ENCODE measurements around the gene SMIM36.
"Not testable (repeated sequence)": the region's sequence is repeated elsewhere in the genome, so short reads cannot be mapped to it uniquely, and the experiment has no call there.

The SMIM36 gene

DNA sequence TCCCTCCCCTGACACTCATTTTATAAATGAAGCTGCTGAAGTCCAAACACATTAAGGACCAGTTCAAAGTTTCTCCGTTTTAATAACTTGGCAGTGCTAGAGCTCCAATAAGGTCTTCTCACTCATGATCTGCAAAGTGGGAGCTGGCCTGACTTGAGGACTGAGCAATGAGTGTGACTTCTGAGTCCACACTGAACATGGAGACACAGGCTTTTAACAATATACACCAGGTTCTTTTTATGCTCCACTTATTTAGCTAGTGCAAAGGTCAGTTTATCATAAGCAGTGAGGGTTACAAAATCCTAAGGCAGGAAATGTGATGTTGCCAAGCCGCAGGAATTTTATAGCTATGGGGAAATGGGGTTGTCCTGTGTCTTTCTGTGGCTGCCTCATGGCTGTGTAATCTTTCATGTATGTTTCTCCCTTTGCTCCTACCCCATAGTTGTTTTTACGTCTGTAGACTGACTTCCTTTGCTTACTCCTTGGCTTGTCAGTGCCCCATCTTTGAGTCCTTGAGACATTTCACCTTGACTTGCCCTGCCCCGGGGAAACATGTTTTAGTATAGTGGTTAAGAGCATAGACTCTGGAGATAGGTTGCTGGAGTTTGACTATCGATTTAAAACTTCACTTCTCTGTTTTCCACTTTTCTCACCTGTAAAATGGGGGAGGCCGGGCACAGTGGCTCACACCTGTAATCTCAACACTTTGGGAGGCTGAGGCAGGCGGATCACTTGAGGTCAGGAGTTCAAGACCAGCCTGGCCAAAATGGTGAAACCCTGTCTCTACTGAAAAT lies 77.4 kb downstream of the SMIM36 start:
- no peak for DNase-seq

- DNase-seq = peak; percentile 18
Measured at GRCh38 chr17:55433029-55433628, 78.1 kb downstream of the SMIM36 start.

GRCh38 chr17:55432358-55433028 lies 78.8 kb downstream of the SMIM36 start:
- DNase-seq = no peak

- not testable (repeated sequence) for DNase-seq
Measured at GRCh38 chr17:55431914-55432313, 79.3 kb downstream of the SMIM36 start.

GRCh38 chr17:55430541-55431288 lies 80.5 kb downstream of the SMIM36 start:
- no peak for DNase-seq

GRCh38 chr17:55427587-55427882 lies 83.7 kb downstream of the SMIM36 start:
- no peak for DNase-seq

- no peak for DNase-seq
Measured at GRCh38 chr17:55426851-55427586, 84.2 kb downstream of the SMIM36 start.

DNA sequence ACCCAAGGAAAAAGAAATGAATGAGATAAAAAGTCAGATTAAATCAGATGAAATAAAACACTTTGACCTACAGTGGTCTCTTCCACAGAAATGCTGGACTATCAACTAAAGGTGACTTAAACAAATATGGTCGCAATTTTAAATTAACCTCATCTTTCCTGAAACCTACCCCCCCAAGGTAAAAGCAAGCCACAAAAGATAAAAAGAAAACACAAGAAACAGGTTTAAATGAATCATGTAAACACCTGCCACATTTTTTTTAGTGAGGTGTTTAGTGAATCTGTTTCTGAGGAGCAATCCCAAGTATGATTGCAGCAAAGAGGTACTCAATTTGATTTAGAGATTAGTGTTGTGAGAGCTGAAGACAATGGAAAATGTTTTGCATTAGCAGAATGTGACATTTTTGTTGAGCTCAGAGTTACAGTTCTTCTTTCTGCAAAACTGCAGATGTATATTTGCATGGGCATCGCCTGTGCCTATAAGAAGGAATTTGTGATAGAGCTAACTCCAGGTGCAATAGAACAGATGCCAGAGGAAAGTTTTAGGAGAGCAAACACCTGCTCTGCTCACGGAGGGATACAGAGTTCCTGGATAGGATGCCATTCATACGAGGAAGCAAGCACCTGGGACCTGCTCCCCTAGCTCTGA lies 86.2 kb downstream of the SMIM36 start:
- no peak for DNase-seq

GRCh38 chr17:55423535-55423934 lies 87.7 kb downstream of the SMIM36 start:
- DNase-seq = no peak

DNA sequence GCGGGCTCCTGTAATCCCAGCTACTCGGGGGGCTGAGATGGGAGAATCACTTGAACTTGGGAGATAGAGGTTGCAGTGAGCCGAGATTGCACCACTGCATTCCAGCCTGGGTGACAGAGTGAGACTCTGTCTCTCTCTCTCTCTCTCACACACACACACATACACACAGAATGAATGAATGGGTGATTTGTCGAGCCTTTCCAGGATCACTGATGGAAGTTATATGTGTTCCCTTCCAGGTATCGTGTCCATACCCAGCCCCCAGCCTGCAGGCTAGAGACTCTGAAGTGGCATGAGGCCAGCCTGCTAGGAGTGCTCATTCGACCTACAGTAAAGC lies 88.5 kb downstream of the SMIM36 start:
- DNase-seq = not testable (repeated sequence)

- DNase-seq = no peak
Measured at GRCh38 chr17:55421179-55421934, 89.9 kb downstream of the SMIM36 start, which contains the start of gene MMD. MMD (minus strand) TSS chr17:55421835; CDS start chr17:55421695, 140 bp downstream.

GRCh38 chr17:55420776-55421178 lies 90.5 kb downstream of the SMIM36 start:
- peak; percentile 14 for DNase-seq

DNA sequence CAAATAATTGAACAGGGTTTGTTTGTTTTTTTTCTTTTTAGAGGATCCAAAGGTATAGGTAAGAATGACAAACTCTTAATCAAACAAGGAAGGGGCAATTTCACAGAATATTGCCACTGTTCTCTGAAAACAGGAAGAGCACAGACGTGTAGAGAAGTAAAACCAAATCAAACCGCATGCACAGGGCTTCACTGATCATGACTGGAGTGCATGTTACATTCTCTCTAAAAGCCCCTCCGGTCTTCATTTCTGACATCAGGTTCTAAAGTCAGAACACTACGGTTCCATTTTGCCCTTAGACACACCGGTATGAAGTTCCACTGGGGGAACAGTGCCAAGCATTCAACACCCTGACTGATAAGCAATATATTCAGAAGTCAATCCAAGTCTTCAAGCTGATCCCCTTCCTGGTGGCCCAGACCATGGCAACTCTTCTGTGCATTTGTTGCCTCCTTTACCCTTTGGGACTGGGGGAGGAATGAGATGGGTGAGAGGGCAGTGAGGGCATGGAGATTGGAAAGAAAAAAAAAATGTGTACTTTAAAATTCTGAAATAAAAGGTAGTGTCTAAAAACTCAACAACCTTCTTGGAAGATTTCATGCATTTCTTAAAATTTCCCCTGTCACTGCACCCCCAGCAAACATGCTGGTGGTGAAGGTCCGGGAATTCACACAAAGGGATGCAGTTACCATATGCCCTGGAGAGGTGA lies 91.0 kb downstream of the SMIM36 start:
- peak; percentile 53 for DNase-seq

- no peak for DNase-seq
Measured at GRCh38 chr17:55418369-55419268, 92.6 kb downstream of the SMIM36 start.

- DNase-seq = no peak
Measured at GRCh38 chr17:55417411-55418268, 93.6 kb downstream of the SMIM36 start.

DNA sequence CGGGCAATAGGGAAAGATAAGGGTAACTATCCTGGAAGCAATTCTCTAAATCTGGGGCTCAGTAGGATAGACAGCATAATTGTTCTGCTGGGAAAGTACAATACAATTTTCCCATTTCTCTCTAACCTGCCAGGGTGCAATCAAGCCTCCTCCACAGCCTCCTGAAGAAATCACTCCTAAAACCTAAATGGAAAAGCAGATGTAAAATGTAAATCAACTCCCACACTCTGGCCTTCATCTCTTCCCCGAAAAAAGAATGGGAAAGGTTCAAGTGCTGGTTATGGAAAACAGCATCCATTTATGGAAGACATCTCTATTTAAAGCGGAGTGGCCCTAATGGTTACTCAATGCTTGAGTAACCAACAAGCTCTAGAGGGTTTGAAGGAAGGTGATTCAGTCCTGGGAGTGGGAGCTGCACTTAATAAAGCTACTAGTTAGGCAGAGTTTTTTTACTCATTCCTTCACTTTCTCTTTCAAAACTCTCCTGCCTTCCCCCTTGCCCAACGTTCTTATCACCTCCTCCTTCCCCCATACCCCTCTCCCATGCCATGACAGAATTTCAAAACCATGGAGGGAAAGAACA lies 94.7 kb downstream of the SMIM36 start:
- no peak for DNase-seq

DNA sequence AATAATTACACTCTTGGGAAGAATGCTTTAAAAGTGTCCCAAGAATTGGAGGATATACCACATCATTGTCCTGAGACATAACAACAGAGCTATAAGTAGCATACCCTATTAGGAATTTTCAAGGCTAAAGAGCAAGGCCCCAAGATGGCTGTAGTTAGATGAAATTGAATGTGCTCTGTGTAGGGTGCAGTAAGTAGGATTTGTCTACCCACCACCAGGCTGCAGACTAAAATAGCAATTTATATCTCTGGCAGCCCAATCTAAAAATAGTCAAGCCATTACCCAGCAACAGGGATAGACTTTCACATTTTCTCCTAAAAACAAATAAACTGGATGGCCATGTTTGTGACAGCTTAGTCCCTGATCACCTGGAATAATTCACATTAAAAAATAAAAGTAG lies 95.3 kb downstream of the SMIM36 start:
- DNase-seq = no peak

- DNase-seq = no peak
Measured at GRCh38 chr17:55414983-55415382, 96.3 kb downstream of the SMIM36 start.
